ENCODE measurements around the gene LRRC59. TPM values are rescaled to one million over a fixed set of nuclear protein-coding genes. Genes with fewer than 3 reads are reported as not detected.

The LRRC59 gene
- total and polyA plus RNA-seq, 2 of the 13 experiments (the other 11 are each of a cell fraction or from before 2014, with no cell fraction given), result 87.3 to 222 TPM

DNA sequence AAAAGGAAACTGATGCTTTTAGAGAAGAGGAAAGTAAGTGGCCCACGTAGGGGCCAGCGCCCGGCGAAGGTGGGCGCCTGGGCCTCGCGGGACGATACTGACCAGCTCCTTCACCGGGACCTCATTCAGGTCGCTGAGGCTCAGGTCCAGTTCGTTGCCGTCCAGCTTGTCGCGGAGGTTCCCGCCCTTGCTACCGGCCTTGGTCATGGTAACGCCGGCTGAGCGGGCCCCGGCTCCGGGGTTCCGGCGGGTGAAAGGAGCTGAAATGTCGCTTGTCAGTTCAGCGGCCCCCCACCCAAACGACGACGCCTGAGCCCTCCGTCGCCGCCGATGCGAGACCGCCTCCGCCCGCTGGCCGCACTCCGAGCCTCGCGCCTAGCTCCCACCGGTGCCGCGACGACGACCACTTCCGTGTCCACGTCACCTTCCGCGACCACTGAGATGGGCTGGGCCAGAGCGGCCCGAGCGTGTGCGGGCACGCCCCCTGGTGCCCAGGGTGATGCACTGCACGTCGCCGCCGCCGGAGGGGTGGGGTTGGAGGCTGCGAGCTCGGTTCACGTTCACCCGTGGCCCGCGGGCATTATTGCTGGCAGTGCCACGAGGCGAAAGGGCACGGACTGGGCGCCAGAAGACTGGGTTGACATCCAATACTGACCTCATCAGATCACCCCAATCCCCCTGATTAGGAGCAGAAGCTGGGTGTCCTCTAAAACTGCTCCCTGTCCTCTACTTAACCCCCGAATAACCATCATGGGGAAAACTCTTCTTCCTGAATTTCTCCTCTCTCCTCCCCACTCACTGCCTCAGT, at the start of gene LRRC59 (continued):
- TF ChIP-seq, protein P1, sequence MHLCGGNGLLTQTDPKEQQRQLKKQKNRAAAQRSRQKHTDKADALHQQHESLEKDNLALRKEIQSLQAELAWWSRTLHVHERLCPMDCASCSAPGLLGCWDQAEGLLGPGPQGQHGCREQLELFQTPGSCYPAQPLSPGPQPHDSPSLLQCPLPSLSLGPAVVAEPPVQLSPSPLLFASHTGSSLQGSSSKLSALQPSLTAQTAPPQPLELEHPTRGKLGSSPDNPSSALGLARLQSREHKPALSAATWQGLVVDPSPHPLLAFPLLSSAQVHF (CRISPR knock-in tag; IDR thresholded peaks at IDR 0.05), result peak; percentile 95
- TF ChIP-seq IRF2 (CRISPR knock-in tag; IDR thresholded peaks at IDR 0.05) (peak; percentile 99), MXD4 (CRISPR knock-in tag; IDR thresholded peaks at IDR 0.05) (peak; percentile 98), ZNF780A (CRISPR knock-in tag; IDR thresholded peaks at IDR 0.05) (peak; percentile 98; the same call in 1 of the 2 replicates), RCOR2 (CRISPR knock-in tag; IDR thresholded peaks at IDR 0.05) (peak; percentile 54; the same call in 1 of the 2 replicates), ZNF788 (CRISPR knock-in tag; IDR thresholded peaks at IDR 0.05; ENCODE audit: borderline replicate concordance) (peak; percentile 100), HIVEP1 (CRISPR knock-in tag; IDR thresholded peaks at IDR 0.05) (peak; percentile 93), ZNF710 (CRISPR knock-in tag; IDR thresholded peaks at IDR 0.05; ENCODE audit: borderline replicate concordance) (peak; percentile 82), GZF1 (CRISPR knock-in tag; IDR thresholded peaks at IDR 0.05) (peak; percentile 94), ARNT (IDR thresholded peaks at IDR 0.05) (no peak), HHEX (CRISPR knock-in tag; IDR thresholded peaks at IDR 0.05) (peak; percentile 35; the same call in 1 of the 2 replicates), FOSL1 (CRISPR knock-in tag; IDR thresholded peaks at IDR 0.05; ENCODE audit: borderline replicate concordance) (peak; percentile 51; the same call in 1 of the 2 replicates), TEAD3 (CRISPR knock-in tag; optimal IDR thresholded peaks at IDR 0.05; ENCODE audit: borderline replicate concordance) (peak; percentile 94), ZNF577 (CRISPR knock-in tag; IDR thresholded peaks at IDR 0.05; ENCODE audit: borderline replicate concordance, low read depth) (no peak), ZNF713 (CRISPR knock-in tag; IDR thresholded peaks at IDR 0.05) (peak; percentile 87; the same call in 1 of the 2 replicates), YY1 (IDR thresholded peaks at IDR 0.05; ENCODE audit: insufficient read depth, insufficient replicate concordance, low read depth, low read length) (peak; percentile 87), ZNF510 (CRISPR knock-in tag; IDR thresholded peaks at IDR 0.05; ENCODE audit: low read depth) (peak; percentile 85), ZNF333 (CRISPR knock-in tag; IDR thresholded peaks at IDR 0.05; ENCODE audit: borderline replicate concordance) (peak; percentile 95), ZNF567 (CRISPR knock-in tag; IDR thresholded peaks at IDR 0.05; ENCODE audit: borderline replicate concordance) (peak; percentile 92), CREM (IDR thresholded peaks at IDR 0.05) (peak; percentile 90), CREM (CRISPR knock-in tag; IDR thresholded peaks at IDR 0.05) (peak; percentile 90)
- TF ChIP-seq, protein P2, sequence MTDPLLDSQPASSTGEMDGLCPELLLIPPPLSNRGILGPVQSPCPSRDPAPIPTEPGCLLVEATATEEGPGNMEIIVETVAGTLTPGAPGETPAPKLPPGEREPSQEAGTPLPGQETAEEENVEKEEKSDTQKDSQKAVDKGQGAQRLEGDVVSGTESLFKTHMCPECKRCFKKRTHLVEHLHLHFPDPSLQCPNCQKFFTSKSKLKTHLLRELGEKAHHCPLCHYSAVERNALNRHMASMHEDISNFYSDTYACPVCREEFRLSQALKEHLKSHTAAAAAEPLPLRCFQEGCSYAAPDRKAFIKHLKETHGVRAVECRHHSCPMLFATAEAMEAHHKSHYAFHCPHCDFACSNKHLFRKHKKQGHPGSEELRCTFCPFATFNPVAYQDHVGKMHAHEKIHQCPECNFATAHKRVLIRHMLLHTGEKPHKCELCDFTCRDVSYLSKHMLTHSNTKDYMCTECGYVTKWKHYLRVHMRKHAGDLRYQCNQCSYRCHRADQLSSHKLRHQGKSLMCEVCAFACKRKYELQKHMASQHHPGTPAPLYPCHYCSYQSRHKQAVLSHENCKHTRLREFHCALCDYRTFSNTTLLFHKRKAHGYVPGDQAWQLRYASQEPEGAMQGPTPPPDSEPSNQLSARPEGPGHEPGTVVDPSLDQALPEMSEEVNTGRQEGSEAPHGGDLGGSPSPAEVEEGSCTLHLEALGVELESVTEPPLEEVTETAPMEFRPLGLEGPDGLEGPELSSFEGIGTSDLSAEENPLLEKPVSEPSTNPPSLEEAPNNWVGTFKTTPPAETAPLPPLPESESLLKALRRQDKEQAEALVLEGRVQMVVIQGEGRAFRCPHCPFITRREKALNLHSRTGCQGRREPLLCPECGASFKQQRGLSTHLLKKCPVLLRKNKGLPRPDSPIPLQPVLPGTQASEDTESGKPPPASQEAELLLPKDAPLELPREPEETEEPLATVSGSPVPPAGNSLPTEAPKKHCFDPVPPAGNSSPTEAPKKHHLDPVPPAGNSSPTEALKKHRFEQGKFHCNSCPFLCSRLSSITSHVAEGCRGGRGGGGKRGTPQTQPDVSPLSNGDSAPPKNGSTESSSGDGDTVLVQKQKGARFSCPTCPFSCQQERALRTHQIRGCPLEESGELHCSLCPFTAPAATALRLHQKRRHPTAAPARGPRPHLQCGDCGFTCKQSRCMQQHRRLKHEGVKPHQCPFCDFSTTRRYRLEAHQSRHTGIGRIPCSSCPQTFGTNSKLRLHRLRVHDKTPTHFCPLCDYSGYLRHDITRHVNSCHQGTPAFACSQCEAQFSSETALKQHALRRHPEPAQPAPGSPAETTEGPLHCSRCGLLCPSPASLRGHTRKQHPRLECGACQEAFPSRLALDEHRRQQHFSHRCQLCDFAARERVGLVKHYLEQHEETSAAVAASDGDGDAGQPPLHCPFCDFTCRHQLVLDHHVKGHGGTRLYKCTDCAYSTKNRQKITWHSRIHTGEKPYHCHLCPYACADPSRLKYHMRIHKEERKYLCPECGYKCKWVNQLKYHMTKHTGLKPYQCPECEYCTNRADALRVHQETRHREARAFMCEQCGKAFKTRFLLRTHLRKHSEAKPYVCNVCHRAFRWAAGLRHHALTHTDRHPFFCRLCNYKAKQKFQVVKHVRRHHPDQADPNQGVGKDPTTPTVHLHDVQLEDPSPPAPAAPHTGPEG (CRISPR knock-in tag; IDR thresholded peaks at IDR 0.05), result no peak; the same call in none of the 2 replicates

Data from HepG2 (cell line).